Breast epithelium (tissue), 3 donors: ENCODE data around the gene NFIB.

ENCODE experiments used
- POLR2A ChIP-seq: fragments of 450-650 bp; IDR thresholded peaks from one replicate; pipeline ENCODE4 v1.6.1; 2016; ENCODE audit warnings: antibody characterized with exemption, mild to moderate bottlenecking, moderate library complexity
- TF ChIP-seq, protein P1 (sequence below), 3 donors: fragments of 450-650 bp; IDR thresholded peaks; one replicate each; pipeline ENCODE4 v1.5.1; 2016 to 2017; ENCODE audit warnings: antibody characterized with exemption in 3 of 3, mild to moderate bottlenecking in 3 of 3, moderate library complexity in 3 of 3

DNA sequence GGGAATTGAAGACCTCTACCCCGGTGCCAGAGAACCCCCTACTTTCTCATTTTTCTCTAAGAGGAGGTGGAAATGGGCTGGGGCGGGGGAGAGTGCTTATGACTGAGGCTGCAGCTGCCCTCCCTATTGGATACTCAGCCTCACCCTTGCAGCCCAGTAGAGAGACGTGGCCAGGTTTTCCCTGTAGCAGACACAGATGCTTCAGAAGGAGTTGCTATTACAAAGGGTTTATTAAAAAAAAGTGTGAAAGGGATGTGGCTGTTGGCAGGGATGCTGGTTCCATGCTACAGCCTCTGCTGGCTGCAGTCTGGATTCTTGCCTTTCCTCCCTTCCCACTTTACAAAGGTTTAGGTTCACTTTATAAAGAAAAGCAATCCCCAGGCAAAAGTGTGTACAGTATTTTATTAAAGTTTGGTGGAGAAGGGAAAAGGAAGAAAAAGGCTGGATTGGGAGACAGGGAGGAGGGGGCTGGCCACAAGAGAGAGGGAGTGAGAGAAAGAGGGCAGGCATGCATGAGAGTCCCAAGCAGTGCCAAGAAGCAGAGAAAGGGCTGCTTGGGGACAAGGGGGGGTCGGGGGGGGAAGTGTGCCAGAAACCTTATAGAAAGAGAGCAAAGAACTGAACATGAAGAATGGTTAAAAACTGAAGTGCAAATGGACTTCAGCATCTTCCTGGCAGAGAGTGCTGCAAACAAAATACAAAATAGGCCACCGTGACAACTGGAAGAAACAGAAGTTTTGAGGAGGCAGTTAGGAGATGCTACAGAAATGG, 29.5 kb upstream of the NFIB start:
- no peak for TF ChIP-seq POLR2A
- TF ChIP-seq, protein P1, sequence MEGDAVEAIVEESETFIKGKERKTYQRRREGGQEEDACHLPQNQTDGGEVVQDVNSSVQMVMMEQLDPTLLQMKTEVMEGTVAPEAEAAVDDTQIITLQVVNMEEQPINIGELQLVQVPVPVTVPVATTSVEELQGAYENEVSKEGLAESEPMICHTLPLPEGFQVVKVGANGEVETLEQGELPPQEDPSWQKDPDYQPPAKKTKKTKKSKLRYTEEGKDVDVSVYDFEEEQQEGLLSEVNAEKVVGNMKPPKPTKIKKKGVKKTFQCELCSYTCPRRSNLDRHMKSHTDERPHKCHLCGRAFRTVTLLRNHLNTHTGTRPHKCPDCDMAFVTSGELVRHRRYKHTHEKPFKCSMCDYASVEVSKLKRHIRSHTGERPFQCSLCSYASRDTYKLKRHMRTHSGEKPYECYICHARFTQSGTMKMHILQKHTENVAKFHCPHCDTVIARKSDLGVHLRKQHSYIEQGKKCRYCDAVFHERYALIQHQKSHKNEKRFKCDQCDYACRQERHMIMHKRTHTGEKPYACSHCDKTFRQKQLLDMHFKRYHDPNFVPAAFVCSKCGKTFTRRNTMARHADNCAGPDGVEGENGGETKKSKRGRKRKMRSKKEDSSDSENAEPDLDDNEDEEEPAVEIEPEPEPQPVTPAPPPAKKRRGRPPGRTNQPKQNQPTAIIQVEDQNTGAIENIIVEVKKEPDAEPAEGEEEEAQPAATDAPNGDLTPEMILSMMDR (IDR thresholded peaks at IDR 0.05), result no peak
